ENCODE results near the gene NINL.
A peak's percentile ranks its signal among the peaks of the same experiment; 100 is the strongest.
"Not testable (repeated sequence)": the region's sequence is repeated elsewhere in the genome, so short reads cannot be mapped to it uniquely, and the experiment has no call there.

The NINL gene

GRCh38 chr20:25486377-25486776, 99.0 kb downstream of the NINL start:
- no peak for DNase-seq

DNA sequence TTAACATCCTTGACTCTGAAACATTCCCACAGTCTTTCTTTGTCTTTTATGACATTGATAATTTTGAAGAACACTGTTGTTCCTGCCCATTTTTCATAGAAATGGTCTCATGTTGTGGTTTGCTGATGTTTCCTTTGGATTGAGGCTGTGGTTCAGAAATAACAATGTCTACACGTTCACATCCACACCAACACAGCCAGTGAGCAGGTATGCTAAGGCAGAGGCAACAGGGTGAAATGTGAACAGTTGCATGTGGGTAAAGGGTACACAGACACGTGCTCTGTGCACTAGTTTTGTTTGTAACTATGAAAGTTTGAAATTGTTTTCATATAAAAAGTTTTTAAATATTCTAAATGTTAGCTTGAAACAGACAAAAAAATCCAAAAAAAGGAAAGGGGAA, 99.5 kb downstream of the NINL start:
- DNase-seq: no peak

DNA sequence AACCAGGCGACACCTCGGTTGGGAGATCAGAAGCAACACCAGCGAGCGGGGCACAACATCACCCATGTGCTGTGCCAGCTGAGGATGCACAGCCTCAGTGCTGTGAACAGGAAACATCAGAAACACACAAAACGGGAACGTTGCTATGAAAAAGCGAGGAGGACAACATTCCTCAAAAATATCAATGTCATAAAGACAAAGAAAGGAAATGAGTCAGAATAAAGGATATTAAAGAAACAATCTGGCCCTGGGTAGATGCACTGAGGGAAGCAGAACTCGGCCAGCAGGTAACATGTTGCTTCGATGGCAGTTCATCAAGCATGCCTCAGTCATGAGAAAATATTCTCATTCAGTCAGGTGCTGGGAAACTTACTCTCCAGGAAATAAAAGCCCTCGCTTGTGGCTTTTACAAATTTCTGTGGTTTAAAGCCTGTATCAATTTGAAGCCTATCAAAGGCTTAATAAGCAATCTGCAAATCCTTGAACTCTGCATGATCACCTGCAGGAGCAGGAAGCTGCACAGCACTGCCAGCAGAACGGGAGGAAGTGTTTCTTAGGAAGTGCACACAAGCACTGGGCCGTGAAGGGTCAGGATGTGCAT, 100.3 kb downstream of the NINL start:
- no peak for DNase-seq

DNA sequence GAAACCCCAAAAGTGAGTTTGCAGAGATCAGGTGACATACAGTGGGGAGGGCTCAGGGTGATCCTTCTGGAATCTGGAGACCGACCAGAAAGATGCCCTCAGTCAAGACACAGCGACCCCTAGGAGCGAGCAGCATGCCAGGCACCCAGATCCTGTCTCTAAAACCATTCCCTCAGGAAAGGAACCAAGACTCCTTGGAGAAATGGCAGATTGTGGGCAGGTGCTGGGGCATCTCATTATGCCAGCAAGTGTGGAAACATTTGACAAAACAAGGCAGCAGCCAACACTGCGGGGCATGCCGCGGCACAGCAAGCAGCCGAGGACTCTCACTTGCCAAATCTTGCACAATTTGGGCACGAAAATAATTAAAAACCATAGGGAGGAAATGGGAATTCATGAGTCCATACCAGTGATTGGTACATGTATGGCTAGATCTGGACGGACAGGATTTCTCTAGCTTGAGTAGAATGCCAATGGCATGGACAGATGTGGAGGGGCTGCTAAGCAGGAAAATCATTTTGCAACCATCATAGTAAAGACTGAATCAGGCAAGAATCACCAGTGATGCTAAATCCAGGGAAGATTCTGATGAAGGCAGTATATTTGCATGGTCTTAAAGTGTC, 101.0 kb downstream of the NINL start:
- peak in 2 of 56 donors; percentile 10 to 22 for DNase-seq

DNA sequence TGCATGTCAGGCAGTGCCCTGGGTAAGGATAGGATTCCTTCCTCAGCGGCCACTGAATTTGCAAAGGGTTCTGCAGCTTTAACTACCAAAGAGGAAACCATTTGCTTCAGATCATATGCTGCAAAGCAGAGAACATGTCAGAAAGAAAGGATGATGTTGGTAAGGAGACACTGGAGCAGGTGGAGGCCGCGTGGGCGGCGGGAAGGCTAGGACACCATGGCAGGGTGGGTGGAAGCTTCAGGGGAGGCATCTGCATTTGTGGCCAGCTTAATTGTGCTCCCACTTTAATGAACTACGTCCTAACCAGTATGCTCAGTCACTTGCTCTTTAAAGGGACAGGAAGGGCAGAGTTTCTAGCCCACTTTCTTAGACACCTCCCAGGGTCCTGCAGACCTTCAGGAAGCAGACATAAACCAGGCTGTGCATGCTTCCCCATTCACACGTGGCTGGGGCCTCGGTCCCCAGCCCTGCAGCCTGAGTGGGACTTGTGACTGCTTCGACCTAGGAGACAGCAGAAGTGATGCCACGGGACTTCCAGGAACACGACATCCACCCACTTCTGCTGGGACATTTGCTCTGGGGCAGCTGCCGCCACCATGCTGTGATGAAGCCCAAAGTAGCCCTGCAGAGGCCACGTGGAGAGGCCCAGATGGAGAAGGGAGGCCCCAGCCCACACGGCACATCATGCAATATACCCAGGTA, 101.7 kb downstream of the NINL start:
- DNase-seq: no peak

GRCh38 chr20:25481918-25482253, 103.4 kb downstream of the NINL start:
- DNase-seq: no peak

DNA sequence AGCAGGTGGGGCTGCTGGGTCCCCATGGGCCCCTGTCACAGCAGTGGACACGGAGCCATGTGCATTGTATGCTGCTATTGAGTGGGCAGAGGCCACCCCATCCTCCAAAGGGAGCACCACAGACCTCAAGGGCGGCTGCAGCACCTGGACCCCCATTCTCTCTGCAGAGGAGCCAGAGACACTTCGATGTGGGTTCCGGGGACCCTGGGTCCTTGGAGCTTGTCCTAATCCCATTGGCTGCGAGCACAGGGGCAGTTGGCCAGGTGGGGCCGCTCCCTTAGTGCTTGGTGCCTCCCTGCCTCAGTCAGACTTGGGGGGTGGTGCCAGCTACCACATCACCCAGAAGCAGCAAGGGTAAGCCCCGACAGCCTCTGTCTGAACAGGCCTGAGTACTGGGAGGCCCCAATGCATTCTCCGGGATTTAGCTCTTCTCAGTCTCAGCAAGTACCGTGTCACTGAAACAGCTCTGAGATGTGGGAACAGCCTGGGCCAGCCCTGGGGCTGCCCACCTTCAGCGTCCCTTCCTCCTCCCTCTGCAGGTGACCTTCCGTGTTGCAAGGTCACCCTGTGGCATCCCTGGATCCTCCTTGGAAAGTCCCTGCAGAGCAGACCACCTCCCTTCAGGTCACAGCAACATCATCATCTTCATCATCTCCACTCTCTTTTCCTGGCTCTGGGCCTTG, 104.0 kb downstream of the NINL start:
- no peak for DNase-seq

GRCh38 chr20:25480797-25481196, 104.5 kb downstream of the NINL start:
- DNase-seq: no peak

DNA sequence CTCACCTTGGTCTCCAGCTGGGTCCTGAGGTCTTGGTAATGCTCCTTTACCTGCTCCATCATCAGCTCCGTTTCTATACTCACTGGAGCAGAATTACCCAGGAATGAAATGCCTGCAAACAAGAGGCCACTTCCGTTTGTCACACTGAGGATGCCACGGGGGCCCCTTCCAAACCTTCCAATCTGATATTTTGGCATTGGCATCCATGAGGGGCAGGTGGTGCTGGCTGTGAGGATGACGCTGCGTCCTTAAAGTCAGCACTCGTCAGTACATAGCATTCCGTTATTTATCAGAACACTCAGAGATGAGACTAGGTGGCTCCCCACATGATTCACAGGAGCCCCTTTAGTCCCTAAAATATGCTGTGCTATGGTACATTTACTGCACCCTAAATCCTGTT, 105.2 kb downstream of the NINL start:
- no peak for DNase-seq

GRCh38 chr20:25479638-25480037, 105.7 kb downstream of the NINL start:
- DNase-seq: no peak

DNA sequence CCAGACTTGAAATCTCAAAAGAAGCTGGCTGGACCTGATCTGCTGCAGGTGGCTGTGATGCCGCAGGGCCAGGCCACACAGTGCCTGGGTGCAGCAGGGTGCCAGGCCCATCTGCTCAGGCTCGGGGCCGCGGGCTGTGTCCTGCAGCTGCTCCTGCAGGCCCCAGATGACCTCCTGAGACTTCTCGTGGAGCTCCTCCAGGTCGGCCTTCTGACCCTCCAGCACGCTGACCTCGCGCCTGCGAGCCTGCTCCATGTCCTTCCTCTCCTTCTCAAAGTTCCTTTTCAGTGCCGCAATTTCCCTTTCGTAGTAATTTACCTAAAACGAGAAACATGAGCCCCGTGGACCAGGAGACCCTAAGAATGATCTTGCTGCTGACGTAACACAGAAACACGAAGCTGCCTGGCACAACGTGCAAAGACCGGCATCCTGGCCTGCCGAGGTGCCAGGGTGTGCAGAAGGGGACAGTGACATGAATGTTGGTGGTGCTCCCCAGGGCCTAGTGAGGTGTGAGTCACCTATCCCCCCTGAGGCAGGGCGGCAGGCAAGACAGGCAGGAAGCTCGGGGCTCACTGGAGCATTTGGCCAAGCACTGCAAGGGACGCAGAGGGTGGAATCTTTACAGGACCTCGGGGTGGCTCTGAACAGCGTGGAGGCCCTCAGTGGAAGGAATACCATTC, 106.3 kb downstream of the NINL start:
- DNase-seq: no peak

DNA sequence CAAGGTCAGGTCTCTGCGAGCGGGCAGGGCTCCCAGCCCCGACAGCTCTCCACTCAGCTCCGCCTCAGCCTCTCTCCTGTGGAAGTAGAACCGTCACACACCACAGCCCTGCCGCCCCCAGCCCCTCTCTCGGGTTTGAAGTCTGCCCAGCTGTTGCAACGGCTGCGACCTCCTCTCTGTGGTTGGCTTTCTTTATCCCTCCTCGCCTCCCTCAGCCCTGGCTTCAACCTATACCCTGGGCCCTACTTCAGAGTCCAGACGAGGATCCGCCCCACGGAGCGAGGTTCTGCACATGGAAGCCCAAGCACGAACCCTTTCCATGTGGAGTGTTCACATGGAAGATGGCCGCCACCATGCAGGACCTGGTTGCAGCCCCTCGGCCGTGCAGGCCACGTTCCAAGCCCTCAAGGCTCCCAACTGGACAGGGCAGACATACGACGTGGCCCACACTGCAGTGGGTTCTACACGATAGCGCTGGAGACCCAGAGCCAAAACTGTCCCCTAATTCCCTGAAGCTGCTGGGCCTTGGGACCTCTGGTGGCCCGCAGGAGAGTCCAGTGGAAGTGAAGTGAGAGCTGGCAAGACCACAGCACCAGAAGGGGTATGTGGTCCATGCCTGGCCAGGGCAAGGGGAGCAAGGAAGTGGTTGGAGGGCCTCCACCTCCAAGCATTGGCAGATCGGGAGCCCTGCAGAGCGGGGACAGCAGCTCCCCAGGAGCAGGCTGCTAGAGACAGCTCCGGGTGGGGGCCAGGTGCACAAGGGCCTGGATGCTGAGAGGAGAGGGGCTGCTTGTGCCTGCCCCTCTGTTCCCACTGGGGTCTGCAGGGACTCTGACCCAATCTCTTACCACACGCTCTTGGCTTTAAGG, 108.1 kb downstream of the NINL start:
- DNase-seq: no peak

- DNase-seq: no peak
These were observed 109.0 kb downstream of the NINL start for GRCh38 chr20:25476106-25477013.

DNA sequence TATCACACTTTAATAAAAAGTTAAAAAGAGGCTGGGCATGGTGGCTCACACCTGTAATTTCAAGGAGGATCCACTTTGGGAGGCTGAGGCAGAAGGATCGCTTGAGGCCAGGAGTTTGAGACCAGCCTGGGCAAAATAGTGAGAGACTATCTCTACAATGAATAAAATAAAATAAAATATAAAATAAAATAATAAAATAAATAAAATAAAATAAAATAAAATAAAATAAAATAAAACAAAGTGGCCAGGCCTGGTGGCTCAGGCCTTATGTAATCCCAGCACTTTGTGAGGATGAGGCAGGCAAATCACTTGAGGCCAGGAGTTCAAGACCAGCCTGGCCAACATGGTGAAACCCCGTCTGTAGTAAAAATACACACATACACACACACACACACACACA, 112.0 kb downstream of the NINL start:
- not testable (repeated sequence) for DNase-seq

DNA sequence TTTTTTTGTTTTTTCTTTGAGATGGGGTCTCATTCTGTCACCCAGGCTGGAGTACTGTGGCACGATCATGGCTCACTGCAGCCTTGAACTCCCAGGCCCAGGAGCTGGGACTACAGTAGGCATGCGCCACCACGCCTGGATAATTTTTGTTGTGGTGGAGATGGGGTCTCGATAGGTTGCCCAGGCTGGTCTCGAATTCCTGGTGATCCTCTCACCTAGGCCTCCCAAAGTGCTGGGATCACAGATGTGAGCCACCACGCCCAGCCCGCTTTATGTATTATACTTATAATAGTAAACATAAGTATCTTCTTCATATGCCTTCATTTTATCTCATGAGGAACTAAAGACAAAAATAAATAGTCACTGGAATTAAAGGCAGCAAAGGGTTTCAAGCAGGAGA, 114.3 kb downstream of the NINL start:
- DNase-seq: no peak

- no peak for DNase-seq
These were observed 115.3 kb downstream of the NINL start for GRCh38 chr20:25470045-25470444.

DNA sequence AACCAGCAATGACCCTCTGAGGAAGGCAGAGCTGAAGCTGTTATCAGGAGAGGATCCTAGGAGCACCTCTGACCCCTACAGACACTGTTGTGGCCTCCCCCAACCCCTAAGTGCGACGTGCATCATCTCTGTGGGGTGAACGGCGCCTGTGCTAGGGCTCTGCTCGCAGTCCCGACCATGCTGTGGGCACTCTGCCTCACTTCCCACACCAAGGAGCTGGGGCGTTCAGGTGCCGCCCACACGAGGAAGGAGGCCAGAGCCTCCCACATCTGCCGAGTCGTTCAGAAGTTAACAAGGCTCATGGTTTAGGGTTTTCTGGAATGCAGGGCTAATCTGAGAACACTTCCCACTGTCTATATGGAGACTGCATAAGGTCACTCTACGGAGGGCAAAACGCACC, 115.8 kb downstream of the NINL start:
- DNase-seq: no peak

GRCh38 chr20:25468126-25469075, 116.9 kb downstream of the NINL start:
- DNase-seq: no peak

DNA sequence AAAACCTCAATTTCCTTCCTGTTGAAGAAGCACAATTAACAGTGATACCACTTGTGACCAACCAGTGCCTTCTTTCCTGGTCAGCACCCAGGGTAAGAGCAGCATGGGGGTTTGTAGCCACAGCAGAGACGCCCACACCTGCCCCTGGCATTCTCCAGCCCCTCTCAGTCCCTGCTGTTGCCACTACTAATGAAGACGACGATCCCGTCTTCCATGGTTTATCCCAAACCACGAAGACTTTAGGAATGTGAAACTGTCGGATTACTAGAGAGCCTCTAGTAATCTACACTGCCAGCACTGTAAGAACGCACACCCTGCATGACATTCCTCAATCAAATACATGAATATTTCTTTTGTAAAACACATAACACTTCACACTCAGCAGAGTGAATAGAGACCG, 117.9 kb downstream of the NINL start:
- no peak for DNase-seq

Data from nucleus accumbens (tissue), 56 donors.